Astrocyte of the spinal cord (primary cell): ENCODE results near the gene AKAP6.

Source experiments
- DNase-seq: peaks from one replicate; pipeline ENCODE4 v3.0.0; 2011; ENCODE audit warnings: low read depth, low spot score
- H3K4me3 ChIP-seq: 2 replicates; pipeline ENCODE4 v1.5.1; 2011; ENCODE audit warnings: low read depth, mild to moderate bottlenecking, low read length, moderate library complexity
- CTCF ChIP-seq: IDR thresholded peaks from 2 replicates; pipeline ENCODE4 v1.5.1; 2012; ENCODE audit warnings: low read depth, mild to moderate bottlenecking, low read length, inconsistent platforms
- in situ Hi-C: cut with HindIII; loops from 2 replicates; pipeline ENCODE4 v1.10.0; 2017; ENCODE audit warnings: low sequenced_read_pairs

Gene AKAP6

DNA sequence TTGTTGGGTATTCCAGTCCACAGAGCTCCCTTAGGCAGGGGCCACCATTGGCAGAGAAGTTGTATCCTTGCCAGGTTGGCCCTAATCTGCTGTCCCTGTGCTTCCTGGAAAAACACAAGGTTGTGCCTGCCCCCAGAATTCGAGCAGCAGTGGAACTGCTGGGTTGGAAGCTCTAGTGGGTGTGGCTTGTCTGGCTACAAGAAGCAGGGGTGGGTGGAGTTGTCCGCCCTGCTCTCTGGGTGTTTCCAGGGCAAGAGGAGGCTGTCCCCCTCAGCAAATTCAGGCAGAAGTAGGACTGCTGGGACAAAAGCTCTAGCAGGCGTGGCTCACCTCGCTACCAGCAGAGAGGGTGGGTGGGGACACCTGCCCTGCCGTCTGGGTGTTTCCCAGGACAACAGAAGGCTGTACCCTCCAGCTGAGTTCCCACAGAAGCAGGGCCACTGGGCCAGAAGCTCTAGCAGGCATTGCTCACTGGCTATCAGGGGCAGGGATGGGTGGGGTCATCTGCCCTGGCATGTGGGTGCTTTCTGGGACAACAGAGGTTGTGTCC lies 536.8 kb downstream of the AKAP6 start:
- in situ Hi-C loops = no loop called here
- TF ChIP-seq CTCF = no peak

GRCh38 chr14:32883188-32883587 lies 554.1 kb downstream of the AKAP6 start:
- DNase-seq = no peak
- no peak overlapping the region for H3K4me3 ChIP-seq
- no peak for TF ChIP-seq CTCF
- in situ Hi-C loops = no loop called here

More for the DNA sequence above, 536.8 kb downstream of the AKAP6 start:
- DNase-seq = no peak
- no peak overlapping the region for H3K4me3 ChIP-seq
